Measurements from ENCODE around the gene CEP20. TPM values are rescaled to one million over a fixed set of nuclear protein-coding genes. Genes with fewer than 3 reads are reported as not detected.

Gene CEP20
- total RNA-seq, 4 donors from 2014 or later: 9.4 to 21.7 (median 20.8) TPM

- intact Hi-C loops (cut with DNase I; ENCODE audit: low total_unique reads) (no loop called here), in situ Hi-C loops (cut with MboI; ENCODE audit: low pct_ligation_motif_present in 1 of 4, low pct_unique_long_range_greater_than_20kb in 1 of 4, low sequenced_read_pairs in 3 of 4) (loop anchor here in 3 of 4 donors (10.0 to 25.0 kb wide), 3 partner anchors 183 to 275 kb away; no protein-coding TSS in a partner anchor)
- 83 to 89% methylated on average over 3 of the region's 3 CpGs for WGBS, 2 donors (ENCODE audit: low coverage in 1 of 2)
- no peak for DNase-seq
- TF ChIP-seq POLR2A (IDR thresholded peaks at IDR 0.05): no peak
- no peak for TF ChIP-seq EP300 (IDR thresholded peaks at IDR 0.05; ENCODE audit: low read depth)
- TF ChIP-seq POLR2AphosphoS5 (IDR thresholded peaks at IDR 0.05): no peak
- TF ChIP-seq CTCF (IDR thresholded peaks at IDR 0.05): no peak
- Histone ChIP-seq H3K36me3 (peaks cover 0 to 10% (median 4%) of the 10 kb centered on the region in 4 donors), H3K4me1 (peaks cover 0 to 17% (median 4%) of the 10 kb centered on the region in 4 donors), H3K27ac (no peak overlapping the region), H3K27me3 (peaks cover 15% of the 10 kb centered on the region), H3K4me3 (no peak overlapping the region), H3K9me3 (no peaks in the 10 kb centered on the region)
Measured at GRCh38 chr16:15861996-15862395, 26.4 kb downstream of the CEP20 start.

- Histone ChIP-seq H3K27me3 (peaks cover 35% of the 10 kb centered on the region), H3K36me3 (no peaks in the 10 kb centered on the region), H3K4me1 (peaks cover 0 to 21% (median 2%) of the 10 kb centered on the region in 4 donors), H3K27ac (peak overlapping the region; percentile 76 to 92 (median 83)), H3K4me3 (no peak overlapping the region), H3K9me3 (no peaks in the 10 kb centered on the region)
- TF ChIP-seq EP300 (IDR thresholded peaks at IDR 0.05; ENCODE audit: low read depth) (no peak), CTCF (IDR thresholded peaks at IDR 0.05) (no peak), POLR2AphosphoS5 (IDR thresholded peaks at IDR 0.05) (no peak), POLR2A (IDR thresholded peaks at IDR 0.05) (no peak)
- in situ Hi-C loops (cut with MboI; ENCODE audit: low pct_ligation_motif_present in 1 of 4, low pct_unique_long_range_greater_than_20kb in 1 of 4, low sequenced_read_pairs in 3 of 4): loop anchor here in 2 of 4 donors (25.0 kb wide), 2 partner anchors 253 to 278 kb away; no protein-coding TSS in a partner anchor
- WGBS, 2 donors (ENCODE audit: low coverage in 1 of 2): 80 to 84% methylated on average over 9 to 12 of the region's 12 CpGs
- DNase-seq: no peak
- intact Hi-C loops (cut with DNase I; ENCODE audit: low total_unique reads): loop anchor here (10.0 kb wide), 2 partner anchors 96 to 266 kb away; no protein-coding TSS in a partner anchor
Measured at GRCh38 chr16:15858921-15859668, 29.3 kb downstream of the CEP20 start.

- intact Hi-C loops (cut with DNase I; ENCODE audit: low total_unique reads): loop anchor here (10.0 kb wide), 2 partner anchors 97 to 267 kb away; no protein-coding TSS in a partner anchor
- H3K36me3 ChIP-seq: no peaks in the 10 kb centered on the region
- peak overlapping the region; percentile 32 to 50 (median 38) for H3K4me3 ChIP-seq
- H3K4me1 ChIP-seq: peaks cover 0 to 21% (median 2%) of the 10 kb centered on the region in 4 donors
- H3K27ac ChIP-seq: peak overlapping the region; percentile 76 to 92 (median 83)
- TF ChIP-seq EP300 (IDR thresholded peaks at IDR 0.05; ENCODE audit: low read depth) (no peak), CTCF (IDR thresholded peaks at IDR 0.05) (no peak), POLR2A (IDR thresholded peaks at IDR 0.05) (peak; percentile 18), POLR2AphosphoS5 (IDR thresholded peaks at IDR 0.05) (peak in 1 of 3 donors; percentile 54)
- whole genome bisulfite sequencing, 2 donors (ENCODE audit: low coverage in 1 of 2): 3 to 8% methylated on average over 15 to 30 of the region's 55 CpGs
- in situ Hi-C loops (cut with MboI; ENCODE audit: low pct_ligation_motif_present in 1 of 4, low pct_unique_long_range_greater_than_20kb in 1 of 4, low sequenced_read_pairs in 3 of 4): loop anchor here in 2 of 4 donors (25.0 kb wide), 2 partner anchors 254 to 279 kb away; no protein-coding TSS in a partner anchor
- DNase-seq: peak; percentile 49
- H3K27me3 ChIP-seq: peaks cover 40% of the 10 kb centered on the region
- H3K9me3 ChIP-seq: no peaks in the 10 kb centered on the region
Measured at GRCh38 chr16:15857724-15858560, 30.5 kb downstream of the CEP20 start.

Data from transverse colon (tissue), 4 donors.